Kidney epithelial cell (primary cell): ENCODE data around the gene DHX58. TPM values are rescaled to one million over a fixed set of nuclear protein-coding genes. Genes with fewer than 3 reads are reported as not detected.

Experiments
- DNase-seq: peaks from one replicate; pipeline ENCODE4 v3.0.0-alpha.2; 2010; ENCODE audit warnings: low read depth
- H3K27me3 ChIP-seq: 2 replicates; pipeline ENCODE4 v1.6.0; 2011; ENCODE audit warnings: low read length; ENCODE audit not compliant: control insufficient read depth, insufficient read depth
- H3K36me3 ChIP-seq: 2 replicates; pipeline ENCODE4 v1.5.1; 2011; ENCODE audit warnings: low read length; ENCODE audit not compliant: control insufficient read depth, insufficient read depth
- H3K4me3 ChIP-seq: 2 replicates; pipeline ENCODE4 v1.5.1; 2011; ENCODE audit warnings: low read depth, mild to moderate bottlenecking, control low read depth, low read length
- CTCF ChIP-seq: IDR thresholded peaks from 2 replicates; pipeline ENCODE4 v1.5.1; 2011; ENCODE audit warnings: mild to moderate bottlenecking, moderate library complexity, low read length, control low read depth, inconsistent platforms; ENCODE audit not compliant: insufficient read depth, poor library complexity, severe bottlenecking
- total RNA-seq: library from RNA; depleted of rRNA; stranded (reverse); fragments of >200 nt; gene quantifications from 2 replicates; pipeline ENCODE4 v1.2.3, GENCODE V29; 2015

DHX58 gene
- total RNA-seq, 1 donor from 2014 or later = 10.0 TPM

- Histone ChIP-seq H3K27me3 (no peaks in the 10 kb centered on the region), H3K36me3 (no peaks in the 10 kb centered on the region), H3K4me3 (no peak overlapping the region)
- no peak for TF ChIP-seq CTCF
- no peak for DNase-seq
These were observed 8.2 kb downstream of the DHX58 start for GRCh38 chr17:42104264-42104663.

- Histone ChIP-seq H3K4me3 (no peak overlapping the region), H3K36me3 (no peaks in the 10 kb centered on the region), H3K27me3 (peaks cover 3% of the 10 kb centered on the region)
- no peak for DNase-seq
- no peak for TF ChIP-seq CTCF
These were observed 9.1 kb downstream of the DHX58 start for GRCh38 chr17:42103221-42103954.

DNA sequence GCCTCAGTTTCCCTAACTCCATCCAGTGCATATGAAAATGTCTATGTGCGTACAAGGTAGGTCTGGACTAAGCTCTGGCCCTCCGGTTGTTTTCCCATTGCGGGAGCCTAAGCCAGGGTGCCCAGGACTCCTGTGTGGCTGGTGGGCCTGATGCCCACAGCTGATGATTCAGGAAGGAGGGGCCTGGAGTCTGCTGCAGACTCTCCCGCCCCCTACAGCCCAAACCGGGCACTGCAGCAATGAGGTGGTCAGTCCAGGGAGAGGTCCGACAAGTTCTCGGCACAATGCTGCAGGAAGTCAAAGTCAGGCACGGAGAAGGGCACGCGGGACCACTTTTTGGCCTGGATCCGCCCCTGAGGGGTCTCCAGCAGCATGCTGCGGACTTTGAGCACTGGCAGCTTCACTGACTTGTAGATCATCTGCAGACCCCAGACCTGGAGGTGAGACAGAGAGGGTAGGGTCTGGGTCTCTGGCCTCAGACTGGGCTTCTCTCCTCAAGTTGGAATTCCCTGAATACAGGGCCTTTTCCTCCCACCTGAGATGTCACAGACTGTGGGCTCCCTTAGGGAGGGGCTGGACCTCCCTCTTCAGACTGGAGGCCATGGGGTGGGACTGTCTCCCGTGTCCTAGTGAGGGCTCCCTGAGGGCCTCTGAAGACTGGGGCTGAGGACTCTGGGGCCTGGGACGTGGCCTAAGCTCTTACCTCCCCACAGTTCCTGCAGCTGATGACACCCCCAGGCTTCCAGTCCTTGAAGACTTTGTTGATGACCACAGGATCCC lies 10.8 kb downstream of the DHX58 start:
- no peak for DNase-seq
- no peaks in the 10 kb centered on the region for H3K36me3 ChIP-seq

DNA sequence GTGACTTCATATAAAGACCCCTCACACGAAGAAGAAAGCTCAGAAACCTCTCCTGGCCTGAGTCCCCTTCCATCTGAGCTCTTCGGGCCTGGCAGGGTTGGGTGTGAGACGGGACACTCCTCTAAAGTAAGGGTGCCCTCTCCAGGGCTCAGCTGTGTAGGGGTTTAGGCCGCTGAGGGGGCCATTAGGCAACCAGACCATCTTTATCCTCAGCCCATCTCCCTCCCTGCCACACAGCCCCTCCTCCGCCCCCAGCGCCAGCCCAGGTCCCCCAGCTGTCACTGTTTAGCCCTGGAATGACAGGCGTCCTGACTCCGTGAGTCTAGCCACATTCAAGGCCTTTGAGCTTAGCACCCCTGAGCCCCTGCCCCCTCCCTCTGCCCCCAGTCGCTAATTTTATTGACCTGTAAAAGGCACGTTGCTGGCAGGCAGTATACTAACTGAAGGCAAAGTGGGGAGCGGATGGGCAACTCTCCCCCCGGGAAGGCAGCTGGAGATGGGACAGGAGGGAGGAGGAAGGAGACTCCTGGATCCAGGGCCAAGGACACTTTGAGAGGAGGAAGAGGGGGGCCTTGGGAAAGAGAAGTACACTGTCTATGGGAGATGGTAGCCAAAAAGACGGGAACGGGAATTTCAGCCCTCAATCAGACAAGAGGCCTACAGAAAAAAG lies 13.6 kb downstream of the DHX58 start:
- peaks cover 23% of the 10 kb centered on the region for H3K27me3 ChIP-seq
- no peaks in the 10 kb centered on the region for H3K36me3 ChIP-seq
- DNase-seq = no peak
- no peak overlapping the region for H3K4me3 ChIP-seq
- TF ChIP-seq CTCF = no peak

More for the DNA sequence above, 10.8 kb downstream of the DHX58 start:
- H3K27me3 ChIP-seq = peaks cover 18% of the 10 kb centered on the region
- H3K4me3 ChIP-seq = no peak overlapping the region
- peak; percentile 96 for TF ChIP-seq CTCF

DNA sequence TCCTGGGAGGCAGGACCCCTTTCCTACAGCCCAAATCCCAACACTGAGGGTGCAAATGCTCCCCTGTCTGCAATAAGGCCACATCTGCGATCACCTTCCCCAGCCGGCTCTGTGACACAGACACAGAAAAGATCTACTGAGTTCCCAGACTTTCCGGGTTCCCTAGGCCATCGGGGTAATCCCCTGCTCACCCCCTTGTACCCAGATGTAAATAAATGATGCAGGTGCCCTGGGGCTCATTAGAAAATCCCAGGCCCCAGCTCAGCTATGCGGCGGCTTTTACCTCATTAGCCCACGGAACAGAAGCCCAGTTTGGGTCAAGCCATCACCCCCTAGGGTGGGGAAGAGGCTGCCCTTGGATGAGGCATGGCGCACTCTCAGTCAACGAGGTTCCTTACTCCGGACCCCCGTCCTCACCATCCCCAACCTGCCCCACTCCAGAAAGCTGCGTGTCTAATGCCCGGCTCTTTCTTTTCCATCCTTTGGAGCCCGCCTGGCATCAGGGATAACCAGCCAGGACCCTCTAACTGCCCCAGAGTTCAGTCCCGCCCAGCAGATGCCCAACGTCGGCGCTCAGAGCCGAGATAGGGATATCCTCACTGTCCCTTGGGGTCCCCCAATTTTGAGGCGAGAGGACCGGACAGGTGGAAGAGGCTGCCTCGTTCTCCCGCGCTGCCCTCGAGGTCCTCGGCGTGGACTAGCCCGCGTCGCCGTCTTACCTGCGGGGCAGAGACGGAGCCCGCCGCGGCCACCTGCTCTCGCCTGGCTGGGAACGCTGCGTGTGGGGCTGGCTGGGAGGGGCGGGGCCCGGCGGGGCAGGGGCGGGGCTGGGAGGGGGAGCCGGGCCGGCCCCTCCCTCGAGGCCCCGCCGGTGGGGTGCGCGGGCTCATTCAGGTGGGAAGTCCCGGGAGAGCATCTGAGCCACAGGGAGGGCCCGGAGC lies 14.6 kb downstream of the DHX58 start, which contains the start of gene ZNF385C:
TSS of gene ZNF385C (minus strand) at position 783 of the 941 bp plus-strand sequence. CDS start 35,417 bp downstream, outside the sequence.
- peaks cover 23% of the 10 kb centered on the region for H3K27me3 ChIP-seq
- TF ChIP-seq CTCF = no peak
- no peaks in the 10 kb centered on the region for H3K36me3 ChIP-seq
- H3K4me3 ChIP-seq = no peak within 1 kb of the TSS
- DNase-seq = no peak
